Stimulated activated CD4-positive, alpha-beta T cell treated with anti-CD3 and anti-CD28 coated beads, TNF-alpha, amount 100 ng/mL, for 24 hours (primary cell): ENCODE results near the gene DHX16.
A peak's percentile ranks its signal among the peaks of the same experiment; 100 is the strongest.

Experiments
- DNase-seq, 3 experiments: peaks; one replicate each; pipeline ENCODE4 v3.0.0-alpha.2; 2020; ENCODE audit warnings: low read depth in 3 of 3

Gene DHX16

DNA sequence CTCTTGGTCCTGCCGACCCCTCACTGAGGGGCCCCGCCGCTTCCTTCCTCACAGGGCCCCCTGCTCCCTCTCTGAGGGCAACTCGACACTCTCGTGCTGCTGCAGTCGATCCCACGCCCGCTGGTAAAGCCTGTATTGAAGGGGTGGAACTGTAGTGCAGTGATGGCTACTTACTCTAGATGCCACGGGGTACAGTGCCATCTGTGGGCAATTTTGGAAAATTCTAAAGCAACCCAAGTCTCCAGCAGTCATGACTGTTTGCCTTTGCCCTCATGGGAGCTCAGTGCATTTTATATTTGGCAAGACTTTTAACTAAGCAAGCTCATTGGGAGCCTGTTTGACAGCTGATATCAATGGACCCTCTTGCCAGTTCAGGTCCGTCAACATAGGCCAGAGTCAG is 32.3 kb downstream of the DHX16 start:
- DNase-seq: no peak

DNA sequence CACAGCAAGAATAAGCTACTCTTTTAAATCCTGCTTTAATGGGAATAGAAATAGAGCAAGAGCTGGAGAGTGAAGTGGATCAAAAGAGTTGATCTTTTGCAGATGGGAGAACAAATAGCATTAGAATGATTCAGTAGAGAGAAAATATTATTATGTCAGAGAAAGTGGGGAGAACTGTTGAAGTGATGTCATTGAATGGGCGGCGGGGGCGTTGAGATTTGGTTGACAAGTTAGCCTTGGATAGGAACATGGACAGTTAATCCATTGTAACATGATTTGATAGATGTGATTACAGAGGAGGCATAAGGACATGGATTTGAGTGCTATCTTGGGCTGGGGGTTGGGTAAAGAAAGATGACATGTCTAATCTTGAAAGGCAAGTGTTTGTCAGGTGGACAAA is 37.0 kb downstream of the DHX16 start:
- no peak for DNase-seq

DNA sequence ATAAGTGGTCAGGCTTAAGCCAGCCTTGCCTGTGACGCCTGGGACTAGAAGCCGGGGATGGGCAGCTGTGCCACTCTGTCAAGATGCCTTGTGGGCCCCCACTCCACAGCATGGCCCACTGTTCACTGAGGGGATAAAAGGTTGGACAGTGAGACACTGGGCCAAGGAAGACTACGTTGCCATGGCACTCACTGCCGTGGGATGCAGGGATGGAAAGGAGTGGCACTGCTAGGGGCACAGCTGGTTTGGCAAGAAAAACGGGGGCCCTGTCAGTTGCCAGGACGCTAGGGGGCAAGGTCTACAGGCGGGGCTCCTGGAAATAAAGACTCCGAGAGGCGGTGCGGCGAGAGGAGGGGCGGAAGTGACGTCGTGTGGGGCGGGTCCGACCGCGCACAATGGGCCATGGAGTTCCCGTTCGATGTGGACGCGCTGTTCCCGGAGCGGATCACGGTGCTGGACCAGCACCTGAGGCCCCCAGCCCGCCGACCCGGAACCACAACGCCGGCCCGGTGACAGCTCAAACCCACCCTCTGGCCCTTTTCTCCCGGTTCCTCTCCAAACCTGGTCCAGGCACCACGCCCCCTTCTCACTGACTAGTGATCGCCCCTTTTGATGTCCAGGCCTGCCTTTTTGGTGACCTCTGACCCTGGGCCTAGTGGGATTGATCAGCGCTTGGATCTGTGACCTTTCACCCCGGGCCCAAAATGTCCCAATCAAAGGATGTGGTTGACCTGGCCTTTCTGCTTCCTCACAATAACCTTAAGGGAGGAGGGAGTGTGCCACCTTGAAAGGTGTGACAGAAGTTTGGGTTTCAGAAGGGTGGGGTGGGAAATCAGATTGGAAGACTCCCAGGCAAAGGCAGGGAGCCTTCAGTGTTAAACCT is 46.1 kb downstream of the DHX16 start, which contains the start of gene ATAT1:
ATAT1 (plus strand) TSS at position 391 of the 883 bp plus-strand sequence.
- peak; percentile 74 to 87 (median 76) for DNase-seq

DNA sequence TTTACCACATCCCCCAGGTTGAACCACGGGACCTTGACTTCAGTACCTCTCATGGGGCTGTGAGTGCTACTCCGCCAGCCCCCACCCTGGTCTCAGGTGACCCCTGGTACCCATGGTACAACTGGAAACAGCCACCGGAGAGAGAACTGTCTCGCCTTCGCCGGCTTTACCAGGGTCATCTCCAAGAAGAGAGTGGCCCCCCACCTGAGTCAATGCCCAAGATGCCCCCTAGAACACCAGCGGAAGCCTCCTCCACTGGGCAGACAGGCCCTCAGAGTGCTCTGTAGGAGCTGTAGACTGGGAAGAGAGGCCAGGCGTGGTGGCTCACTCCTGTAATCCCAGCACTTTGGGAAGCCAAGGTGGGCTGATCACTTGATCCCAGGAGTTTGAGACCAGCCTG is 47.3 kb downstream of the DHX16 start:
- DNase-seq: no peak

DNA sequence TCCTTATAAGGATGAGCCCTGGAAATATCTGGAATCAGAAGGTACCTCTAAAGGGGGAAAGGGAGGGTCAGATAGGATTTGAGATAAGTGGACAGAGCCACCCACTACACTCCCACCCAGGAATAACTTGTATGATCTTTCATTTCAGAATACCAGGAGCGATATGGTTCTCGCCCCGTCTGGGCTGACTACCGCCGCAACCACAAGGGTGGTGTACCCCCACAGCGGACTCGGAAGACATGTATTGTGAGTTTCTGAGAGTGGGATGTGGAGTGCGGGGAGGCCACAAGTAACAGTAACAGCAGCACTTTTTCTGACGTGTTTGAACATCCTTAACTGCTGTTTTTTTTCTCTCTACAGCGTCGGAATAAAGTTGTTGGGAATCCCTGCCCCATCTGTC is 53.2 kb downstream of the DHX16 start:
- no peak for DNase-seq

DNA sequence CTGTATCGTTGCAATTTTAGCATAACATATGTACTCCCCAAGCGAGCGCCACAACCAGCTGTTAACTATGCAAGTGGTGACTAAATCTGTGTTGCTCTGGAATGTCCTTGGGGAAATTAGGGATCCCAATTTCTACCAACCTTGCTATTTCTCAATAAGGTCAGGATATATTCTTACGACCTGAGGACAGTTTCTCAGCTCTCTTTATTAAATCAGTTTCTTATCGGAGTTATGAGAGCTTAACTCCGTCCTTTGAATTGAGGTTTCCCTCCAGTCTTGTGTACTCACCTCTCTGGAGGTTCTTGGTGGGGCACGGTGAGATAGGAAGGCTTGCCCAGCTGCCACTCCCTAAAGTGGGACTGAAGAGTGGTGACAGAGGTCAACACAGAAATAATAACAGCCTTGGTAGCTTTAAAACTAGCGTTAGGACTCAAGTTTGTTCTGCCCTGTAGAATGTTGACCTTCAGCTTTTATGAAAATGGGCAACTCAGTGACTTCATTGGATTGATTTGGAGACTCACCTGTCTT is 54.5 kb downstream of the DHX16 start:
- DNase-seq: no peak

DNA sequence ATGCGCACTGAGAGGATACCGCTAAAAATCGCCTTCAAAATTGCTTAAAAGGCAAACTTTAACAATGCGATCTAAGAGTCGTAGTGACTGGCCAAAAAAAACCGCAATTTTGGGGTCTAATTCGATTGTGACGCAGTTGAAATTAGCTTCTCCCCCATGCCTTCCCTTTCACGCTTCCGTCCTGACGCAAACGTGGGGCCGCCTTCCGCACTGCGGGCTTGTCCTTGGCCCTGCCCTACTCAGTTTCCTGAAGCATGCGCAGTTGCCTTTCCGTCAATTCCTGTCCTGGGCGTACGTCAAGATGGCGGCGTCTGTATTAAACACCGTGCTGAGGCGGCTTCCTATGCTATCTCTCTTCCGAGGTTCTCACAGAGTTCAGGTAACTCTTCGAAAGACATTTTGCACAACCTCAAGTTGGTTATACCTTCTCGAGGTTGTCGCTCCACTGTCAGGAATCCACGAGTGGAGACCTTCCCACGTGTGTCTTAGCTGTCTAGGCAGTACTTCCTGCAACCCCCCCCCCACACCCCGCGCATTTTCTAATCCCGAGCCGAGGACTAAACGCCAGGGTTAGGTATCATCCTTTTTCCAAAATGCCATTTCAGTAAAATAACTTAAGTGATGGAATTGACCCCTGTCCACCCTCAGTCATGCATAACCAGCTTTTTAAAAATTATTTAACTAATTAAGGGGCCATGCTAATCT is 55.1 kb downstream of the DHX16 start, which contains the start of gene MRPS18B:
MRPS18B (plus strand) TSS at position 276 of the 705 bp plus-strand sequence; CDS start at position 302, 26 bp downstream.
- DNase-seq: peak; percentile 93 to 95 (median 95)

DNA sequence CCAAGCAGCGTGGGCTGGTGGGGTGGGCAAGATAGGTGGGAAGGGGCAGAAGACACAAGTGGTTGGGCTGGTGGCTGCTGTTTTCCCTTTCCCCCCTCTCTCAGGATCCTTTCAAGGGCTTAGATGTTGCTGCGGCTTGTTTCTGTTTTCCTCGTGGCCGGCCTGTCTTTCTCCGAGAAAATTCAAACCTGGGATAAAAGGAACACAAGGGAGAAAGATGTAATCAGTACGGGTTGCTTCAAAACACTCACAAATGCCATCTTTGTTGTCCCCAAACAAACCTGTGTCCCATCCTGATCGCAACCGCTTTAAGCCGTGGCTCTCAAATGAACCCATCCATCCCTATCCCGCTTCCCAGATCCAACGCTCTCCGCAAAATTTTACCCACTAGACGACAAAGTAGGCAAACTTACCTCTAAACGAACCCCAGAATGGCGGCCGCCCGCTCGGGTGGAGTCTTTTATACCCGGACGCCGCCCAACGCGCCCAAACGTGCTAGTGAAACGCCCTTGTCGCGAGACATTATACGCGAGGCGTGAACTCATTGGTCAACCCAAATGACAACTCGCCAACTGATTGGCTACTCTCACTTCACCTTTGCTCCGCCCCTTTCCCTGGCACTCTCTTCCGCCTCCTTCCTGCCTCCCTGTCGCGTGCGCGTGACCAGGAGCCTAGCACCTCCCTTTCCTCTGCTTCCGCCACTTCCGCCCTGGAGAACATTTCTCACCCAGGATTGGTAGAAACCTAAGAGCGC is 55.8 kb downstream of the DHX16 start, which contains the start of gene PPP1R10:
PPP1R10 (minus strand) TSS at position 433 of the 754 bp plus-strand sequence. CDS start 7,299 bp downstream, outside the sequence.
- peak; percentile 95 to 99 (median 96) for DNase-seq

DNA sequence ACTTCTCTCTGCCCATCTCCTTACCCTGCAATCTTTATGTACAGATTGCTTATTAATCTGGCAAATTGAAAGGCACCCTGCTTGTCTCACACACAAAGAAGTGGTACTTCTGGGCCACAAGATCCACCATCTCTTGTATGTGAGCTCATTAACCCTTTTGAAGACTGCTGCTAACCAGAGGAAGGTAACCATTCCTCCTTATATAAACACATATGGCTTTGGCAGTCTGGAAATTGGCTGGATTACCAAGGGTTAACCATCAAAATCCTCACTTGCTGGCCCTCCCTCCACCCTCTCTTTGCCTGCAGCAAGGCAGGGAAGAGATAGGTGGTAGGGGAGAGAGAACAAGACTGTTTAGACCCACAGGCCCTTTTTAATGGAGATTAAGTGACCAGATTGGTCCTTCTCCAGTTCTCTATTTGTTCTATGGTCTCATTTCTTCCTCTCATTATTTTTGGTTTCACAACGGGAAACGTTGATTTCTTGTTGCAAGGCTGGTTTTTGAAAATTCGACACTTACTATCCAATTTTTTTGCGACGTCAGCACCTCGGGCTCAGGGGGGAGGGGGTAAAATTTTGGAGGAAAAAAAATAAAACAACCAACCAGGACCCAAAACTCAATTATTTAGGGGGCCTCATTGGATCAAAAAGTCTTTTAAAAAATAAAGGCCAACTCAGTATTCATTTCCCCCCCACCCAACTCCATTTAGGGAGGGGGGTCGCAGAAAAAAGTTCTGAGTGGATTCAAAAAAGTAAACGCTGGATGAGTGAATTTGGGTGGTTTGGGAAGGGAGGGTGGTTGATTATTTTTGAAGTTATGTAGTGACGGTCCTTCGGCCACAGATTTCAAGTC is 56.6 kb downstream of the DHX16 start:
- no peak for DNase-seq

DNA sequence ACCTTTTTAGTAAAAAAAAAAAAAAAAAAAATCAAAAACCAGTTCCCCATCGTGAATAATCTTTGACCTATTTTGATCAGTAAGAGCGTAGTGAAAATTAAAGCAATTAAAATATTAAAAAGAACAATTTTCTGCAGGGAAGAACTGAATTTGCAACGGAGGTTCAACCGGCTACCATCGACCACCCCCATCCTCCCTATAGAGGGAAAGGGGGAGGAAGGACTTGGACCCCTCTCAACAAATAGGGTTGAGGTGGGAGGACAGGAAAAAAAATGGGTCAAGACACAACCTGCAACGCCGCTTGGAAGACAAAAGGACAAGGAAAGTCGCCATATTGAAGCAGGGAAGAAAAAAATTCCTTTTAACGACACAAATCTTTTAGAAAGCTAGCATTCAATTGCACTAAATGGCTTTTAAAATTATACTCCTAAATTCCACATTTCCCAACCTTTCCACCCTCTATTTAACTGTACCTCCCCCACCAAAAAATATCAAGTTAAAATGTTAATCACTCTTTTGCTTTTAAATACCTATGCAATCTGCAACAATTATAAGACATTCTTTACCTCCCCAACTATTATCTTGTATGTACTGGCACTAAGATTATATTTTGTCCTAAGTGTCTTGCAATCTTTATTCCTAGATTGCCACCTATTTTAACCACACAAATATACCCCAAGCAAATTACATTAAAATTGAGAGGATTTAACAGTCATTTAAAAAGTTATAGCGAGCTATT is 57.4 kb downstream of the DHX16 start:
- no peak for DNase-seq

DNA sequence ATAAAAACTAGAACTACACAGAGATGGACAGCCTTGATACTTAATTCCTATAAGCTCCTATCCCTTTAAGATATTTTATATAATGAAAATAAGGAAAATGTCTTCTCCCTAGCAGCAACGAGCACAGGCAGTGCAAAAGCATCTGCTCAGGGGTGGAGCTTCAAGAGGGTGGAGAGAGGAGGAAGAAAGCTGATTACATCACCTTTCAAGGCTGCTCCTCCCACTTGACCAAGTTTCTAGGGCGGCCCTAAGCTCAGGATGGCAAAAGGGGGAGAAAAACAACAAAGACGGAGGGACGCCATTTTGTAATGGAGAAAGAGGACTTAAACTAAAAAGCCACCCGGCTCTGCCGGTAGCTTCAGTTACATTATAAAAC is 58.0 kb downstream of the DHX16 start:
- peak; percentile 65 to 77 (median 68) for DNase-seq

DNA sequence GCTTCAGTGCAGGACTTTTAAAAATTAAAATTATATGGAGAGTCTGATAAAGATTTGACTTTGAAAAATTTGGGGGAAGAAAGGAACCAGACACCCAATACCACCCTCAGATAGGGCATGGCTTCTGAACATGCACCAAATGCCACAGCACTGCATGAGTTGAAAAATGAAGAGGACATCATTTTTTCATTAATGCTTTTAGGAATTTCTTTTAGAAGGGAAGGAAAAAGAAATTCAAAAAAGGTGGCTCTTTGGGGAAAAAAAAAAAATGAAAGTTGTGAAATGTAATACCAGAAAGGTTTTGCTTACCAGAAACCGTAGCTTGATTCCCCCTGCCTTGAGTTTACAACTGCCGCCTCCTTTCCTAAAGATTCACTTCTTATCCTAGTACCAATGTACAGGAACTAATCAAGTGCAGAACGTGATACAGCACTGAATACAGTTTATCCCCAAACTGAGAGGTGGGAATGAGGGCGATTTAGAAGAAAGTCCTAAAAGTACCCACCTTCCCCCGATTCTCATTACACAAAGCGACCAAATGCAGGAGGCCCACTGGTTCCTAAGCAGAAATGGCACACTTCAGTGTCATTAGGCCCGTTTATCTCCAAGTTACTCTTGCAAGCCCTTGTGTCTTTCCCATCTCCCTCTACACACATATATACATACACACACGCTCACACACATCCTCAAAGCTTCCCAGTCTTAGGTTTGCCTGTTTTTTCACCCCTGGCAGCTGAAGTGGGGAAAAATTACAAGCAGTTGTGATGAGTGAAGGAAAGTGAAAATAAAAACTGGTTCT is 58.6 kb downstream of the DHX16 start:
- DNase-seq: no peak

DNA sequence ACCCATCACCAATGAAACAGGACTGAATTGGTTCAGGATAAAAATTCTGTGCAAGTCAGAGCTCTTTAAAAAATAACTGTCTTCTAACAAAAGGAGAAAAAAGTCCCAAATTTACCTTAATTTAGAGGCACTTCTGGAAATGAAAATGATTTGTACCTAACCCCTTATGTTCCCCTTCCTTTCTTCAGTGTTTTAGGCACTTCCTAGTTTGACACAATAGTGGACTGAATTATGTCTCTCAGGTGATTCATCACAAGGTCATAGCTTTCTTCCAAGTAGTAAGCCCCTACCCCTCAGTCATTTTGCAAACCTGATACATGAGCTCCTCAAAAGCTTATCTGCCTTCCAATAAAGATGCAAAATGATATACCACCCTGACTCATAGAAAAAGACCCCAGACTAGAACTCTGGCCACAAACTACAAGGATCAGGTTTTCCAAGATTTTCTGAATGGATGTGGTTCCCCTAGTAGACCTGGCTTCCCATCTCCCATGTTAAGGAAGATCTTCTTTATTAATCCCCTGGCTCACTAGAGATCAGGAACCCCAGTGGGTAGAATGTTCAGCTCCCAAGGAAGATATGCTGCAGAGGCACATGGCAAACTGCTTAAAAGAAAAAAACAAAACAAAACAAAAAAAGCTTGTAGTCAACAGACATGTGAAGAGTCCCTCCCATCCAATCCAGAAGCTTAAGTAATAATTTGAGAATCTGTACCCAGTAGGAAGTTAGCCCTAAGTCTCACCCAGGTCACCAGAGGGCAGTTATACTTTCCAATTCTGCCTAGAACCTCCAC is 59.4 kb downstream of the DHX16 start:
- DNase-seq: no peak

DNA sequence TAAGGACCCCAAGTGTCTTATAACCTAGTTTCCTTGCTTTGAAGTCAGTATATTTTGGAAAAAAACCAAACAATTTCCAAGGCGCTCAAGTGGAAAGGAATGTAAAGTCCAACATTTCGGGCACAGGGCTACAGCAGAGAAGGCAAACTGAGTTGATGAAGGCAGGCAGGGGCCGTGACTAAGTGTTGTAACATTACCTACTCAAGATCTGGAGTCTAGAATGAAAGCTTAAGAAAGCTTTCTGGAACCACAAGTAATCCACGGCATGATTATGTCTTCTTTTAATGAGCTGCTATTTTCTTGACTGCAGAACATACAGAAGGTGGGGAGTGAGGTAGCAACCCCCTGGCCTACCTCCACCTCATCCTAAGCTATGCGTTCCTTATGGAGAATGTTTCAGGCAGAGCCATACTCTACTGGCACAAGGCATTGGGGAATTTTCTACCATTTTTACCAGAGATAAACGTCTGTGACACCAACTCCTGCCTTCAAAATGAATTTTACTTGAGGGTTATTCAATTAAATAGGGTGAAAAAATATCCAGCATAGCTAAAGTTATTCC is 60.0 kb downstream of the DHX16 start:
- DNase-seq: no peak

DNA sequence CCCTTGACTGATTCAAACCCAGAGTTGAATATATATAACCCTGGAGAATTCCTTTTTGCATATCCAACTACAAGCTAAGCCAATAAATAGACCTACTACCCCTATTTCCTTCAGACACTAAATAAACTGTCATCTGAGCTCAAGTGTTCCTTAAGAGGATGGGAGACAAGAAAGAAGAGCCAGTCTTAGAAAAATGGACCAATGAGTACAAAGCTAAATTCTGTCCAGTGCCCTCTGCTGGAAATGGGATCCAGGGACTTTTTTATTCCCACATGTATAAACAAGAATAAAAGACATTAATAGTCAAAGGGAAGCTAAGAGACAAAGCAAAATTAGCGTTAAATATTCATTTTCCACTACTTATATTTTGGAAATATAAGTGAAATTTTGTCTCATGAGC is 60.6 kb downstream of the DHX16 start:
- DNase-seq: no peak

DNA sequence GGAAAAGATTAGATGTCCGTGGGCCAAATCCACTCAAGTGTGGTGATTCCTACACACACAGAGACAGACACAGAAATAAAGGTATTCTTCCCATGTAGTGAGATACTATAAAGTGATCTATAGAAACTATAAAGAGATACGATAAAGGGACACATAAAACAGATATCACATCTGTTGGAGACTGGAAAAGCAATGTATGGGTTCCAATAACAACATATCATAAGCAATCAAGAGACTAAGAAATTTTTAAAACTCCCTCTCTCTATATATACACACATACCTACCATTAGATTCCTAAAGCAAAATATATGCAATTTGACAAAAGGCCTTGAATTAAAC is 61.0 kb downstream of the DHX16 start:
- DNase-seq: no peak

DNA sequence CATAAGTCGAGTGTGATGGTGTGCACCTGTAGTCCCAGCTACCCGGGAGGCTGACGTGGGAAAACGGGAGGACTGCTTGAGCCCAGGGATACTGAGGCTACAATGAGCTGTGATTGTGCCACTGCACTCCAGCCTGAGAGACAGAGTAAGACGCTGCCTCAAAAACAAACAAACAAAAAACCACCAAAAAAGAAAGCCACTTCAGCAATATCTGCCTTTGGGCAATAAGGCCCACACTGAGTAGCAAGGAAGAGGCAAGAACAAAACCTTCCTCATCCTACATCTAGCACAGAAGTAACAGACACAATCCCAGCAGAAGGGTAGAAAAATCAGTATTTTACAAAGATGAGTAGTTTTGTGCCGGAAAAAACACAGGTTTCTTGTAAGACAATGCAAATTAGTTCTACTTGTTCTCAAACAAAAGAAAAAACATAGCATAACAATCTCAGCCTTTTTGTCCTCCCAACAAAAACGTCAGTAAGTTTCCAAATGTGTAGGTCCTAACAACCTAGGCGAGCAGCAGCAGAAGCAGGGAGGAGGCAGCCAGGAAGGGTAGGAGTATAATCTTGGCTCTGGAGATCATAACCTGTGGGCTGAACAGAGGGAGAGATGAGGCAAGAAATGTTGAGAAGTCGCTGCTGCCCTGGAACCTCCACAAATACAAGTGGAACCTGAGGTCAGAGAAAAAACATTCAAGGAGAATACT is 61.5 kb downstream of the DHX16 start:
- DNase-seq: no peak

DNA sequence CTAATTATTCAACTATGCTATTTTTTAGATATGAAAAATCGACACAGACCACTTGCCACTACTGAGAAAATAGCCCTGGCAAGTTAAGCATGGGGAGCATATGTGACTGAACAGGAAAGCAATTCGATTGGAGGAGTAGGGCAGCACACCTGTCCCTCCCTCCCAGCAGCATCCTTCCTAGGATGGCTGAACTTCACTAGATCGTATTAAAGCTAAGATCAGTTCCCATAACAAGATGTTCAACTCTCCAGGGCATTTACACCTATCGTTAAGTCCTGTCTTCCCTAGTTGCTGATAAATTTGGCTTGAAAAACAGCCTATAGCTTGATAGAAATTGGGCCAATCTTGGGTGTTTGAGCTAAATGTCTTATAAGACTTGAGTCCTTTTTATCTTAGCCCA is 62.7 kb downstream of the DHX16 start:
- DNase-seq: no peak
